HG03139 (cell line): ENCODE data around the gene ACO1.

Experiments used
- ATAC-seq: cut with Tn5 transposase; IDR thresholded peaks from one replicate; pipeline ENCODE4 v1.9.1; 2021; ENCODE audit not compliant: unreplicated experiment

ACO1 gene

GRCh38 chr9:32486839-32487562, 102.6 kb downstream of the ACO1 start:
- ATAC-seq, result no peak

DNA sequence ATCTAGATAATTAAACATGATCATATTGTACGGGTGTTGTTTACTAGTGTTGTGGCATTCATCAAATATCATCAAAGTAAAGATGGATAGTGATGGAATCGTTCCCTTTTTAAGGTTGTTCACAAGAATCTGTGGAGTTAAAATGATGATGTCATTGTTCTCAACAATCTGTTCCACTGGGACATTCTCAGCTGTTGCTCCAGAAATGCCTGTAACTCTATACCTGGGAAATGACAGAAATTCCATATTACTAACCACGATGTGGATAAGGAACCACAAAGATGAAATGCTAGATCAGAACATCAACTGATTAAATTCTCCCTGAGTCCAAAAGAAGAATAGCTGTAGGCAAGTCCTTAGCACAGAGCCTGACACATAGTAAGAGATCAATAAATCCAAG, 103.5 kb downstream of the ACO1 start:
- no peak for ATAC-seq

GRCh38 chr9:32490601-32491000, 106.2 kb downstream of the ACO1 start:
- no peak for ATAC-seq

GRCh38 chr9:32497921-32498320, 113.5 kb downstream of the ACO1 start:
- ATAC-seq, result no peak

DNA sequence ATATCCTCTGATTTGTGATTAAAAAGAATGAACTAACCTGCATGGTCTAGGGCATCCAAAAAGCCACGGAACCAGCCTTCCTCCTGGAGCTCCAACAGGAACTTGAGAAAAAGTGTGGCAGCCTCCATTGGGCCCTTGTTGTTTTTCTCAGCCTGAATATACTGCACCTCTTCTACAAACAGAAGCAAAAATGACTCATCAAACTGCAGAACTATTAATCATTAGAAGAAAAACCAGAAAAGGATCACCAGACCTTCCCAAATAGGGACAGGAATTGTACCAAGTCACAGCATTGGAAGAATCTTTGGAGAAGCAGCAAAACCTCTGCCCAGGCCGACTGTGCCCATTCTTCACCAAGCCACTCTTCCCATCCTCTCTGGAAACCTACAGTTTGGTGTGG, 116.3 kb downstream of the ACO1 start:
- no peak for ATAC-seq

- ATAC-seq, result no peak
Measured at GRCh38 chr9:32501868-32502267, 117.4 kb downstream of the ACO1 start.

DNA sequence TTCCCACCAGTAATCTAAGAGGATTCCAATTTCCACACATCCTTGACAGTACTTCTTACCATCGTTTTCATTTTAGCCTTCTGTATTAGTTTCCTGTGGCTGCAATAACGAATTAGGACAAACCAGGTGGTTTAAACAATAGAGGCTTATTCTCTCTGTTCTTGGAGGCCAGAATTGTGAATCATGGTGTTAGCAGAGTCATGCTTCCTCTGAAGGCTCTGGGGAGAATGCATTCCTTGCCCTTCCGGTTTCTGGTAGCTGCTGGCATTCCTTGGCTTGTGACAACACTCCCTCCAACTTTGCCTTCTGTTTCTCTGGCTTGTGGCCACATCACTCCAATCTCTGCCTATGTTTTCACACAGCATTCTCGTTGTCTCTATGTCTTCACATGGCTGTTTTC, 118.0 kb downstream of the ACO1 start:
- ATAC-seq, result no peak

DNA sequence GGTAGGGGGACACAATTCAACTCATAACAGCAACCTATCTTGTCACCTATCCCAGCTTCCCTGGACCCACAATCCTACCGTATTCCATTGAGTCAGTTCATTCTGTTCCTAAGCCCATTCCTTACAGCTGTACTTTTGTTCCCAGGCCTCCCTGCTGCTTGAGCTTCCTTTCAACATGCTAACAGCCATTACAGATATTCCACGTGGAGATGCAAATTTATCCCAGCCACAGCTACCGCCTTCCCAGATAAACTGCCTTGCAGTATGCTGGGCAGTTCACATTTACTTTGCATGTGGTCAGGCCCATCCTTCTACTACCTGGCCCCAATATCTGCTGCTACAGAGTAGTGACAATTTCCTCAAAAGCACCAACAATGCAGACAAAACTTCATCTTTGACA, 118.6 kb downstream of the ACO1 start:
- ATAC-seq, result no peak
